T-cell (primary cell): ENCODE measurements around the gene HPN. TPM values are rescaled to one million over a fixed set of nuclear protein-coding genes. Genes with fewer than 3 reads are reported as not detected.

Source experiments
- ATAC-seq, 4 experiments: fragments of 200-7000 bp in 3 of 4; fragments of 150-1000 bp in 1 of 4; cut with Tn5 transposase; replicated peaks in 1 of 4; 1 replicate in 3 of 4; 2 replicates in 1 of 4; pipeline ENCODE4 v1.10.0; 2021; ENCODE audit warnings: moderate library complexity in 3 of 4, mild to moderate bottlenecking in 2 of 4, moderate number of reproducible peaks in 1 of 4
- CTCF ChIA-PET, 2 donors: fragments of 300-600 bp; sonication (Branson Sonifier 250); formaldehyde crosslinking; loops; one replicate each; lab custom pipeline; 2022; ENCODE audit warnings: antibody characterized with exemption in 2 of 2; lab: Charles Lee
- POLR2A ChIA-PET, 2 donors: fragments of 300-600 bp; sonication (Branson Sonifier 250); formaldehyde crosslinking; loops; one replicate each; lab custom pipeline; 2022; ENCODE audit warnings: antibody characterized with exemption in 2 of 2; lab: Charles Lee
- DNase-seq, 35 experiments: peaks; one replicate each; pipeline versions ENCODE4 v3.0.0 to v3.0.0-alpha.2; 2013 to 2023
- H3K27ac ChIP-seq: one replicate; pipeline ENCODE4 v1.5.1; 2013; ENCODE audit warnings: low read length
- H3K27me3 ChIP-seq, 2 experiments: replicated peaks in 1 of 2; 1 replicate in 1 of 2; 2 replicates in 1 of 2; pipeline versions ENCODE4 v1.6.1 to v1.7.0; 2013; ENCODE audit warnings: low read length in 1 of 2, mixed read lengths in 1 of 2; ENCODE audit not compliant: control insufficient read depth in 2 of 2, insufficient read depth in 2 of 2; ENCODE audit errors: extremely low read depth in 1 of 2
- H3K36me3 ChIP-seq, 2 donors: 1 replicate in 1 of 2; 2 replicates in 1 of 2; pipeline versions ENCODE4 v1.6.1 to v1.7.0; 2013; ENCODE audit warnings: low read length in 1 of 2; ENCODE audit not compliant: control insufficient read depth in 2 of 2, insufficient read depth in 1 of 2; ENCODE audit errors: extremely low read depth in 1 of 2
- H3K4me1 ChIP-seq, 2 experiments: 1 replicate in 1 of 2; 2 replicates in 1 of 2; pipeline versions ENCODE4 v1.6.1 to v1.7.0; 2013; ENCODE audit warnings: low read length in 2 of 2, mixed read lengths in 1 of 2; ENCODE audit not compliant: insufficient read depth in 2 of 2, control insufficient read depth in 1 of 2; ENCODE audit errors: extremely low read depth in 1 of 2
- H3K4me3 ChIP-seq, 2 donors: 1 replicate in 1 of 2; 2 replicates in 1 of 2; pipeline versions ENCODE4 v1.5.1 to v1.7.0; 2013; ENCODE audit warnings: mild to moderate bottlenecking in 2 of 2, low read length in 1 of 2, moderate library complexity in 1 of 2; ENCODE audit not compliant: control insufficient read depth in 1 of 2; ENCODE audit errors: extremely low read depth in 1 of 2
- H3K9me3 ChIP-seq: 2 replicates; pipeline ENCODE4 v1.7.0; 2013
- H3K27ac Mint-ChIP-seq, 2 donors: one replicate each; pipeline ENCODE4 v1.8.0; 2020 to 2021; ENCODE audit warnings: mild to moderate bottlenecking in 2 of 2, mixed read lengths in 2 of 2
- H3K27me3 Mint-ChIP-seq, 2 donors: one replicate each; pipeline ENCODE4 v1.8.0; 2021 to 2022; ENCODE audit warnings: mixed read lengths in 2 of 2
- H3K36me3 Mint-ChIP-seq: one replicate; pipeline ENCODE4 v1.8.0; 2021; ENCODE audit warnings: mixed read lengths
- H3K4me1 Mint-ChIP-seq, 3 donors: one replicate each; pipeline ENCODE4 v1.8.0; 2020 to 2022; ENCODE audit warnings: mixed read lengths in 3 of 3, mild to moderate bottlenecking in 1 of 3
- H3K4me3 Mint-ChIP-seq, 3 donors: one replicate each; pipeline ENCODE4 v1.8.0; 2020 to 2022; ENCODE audit warnings: mild to moderate bottlenecking in 3 of 3, mixed read lengths in 3 of 3, moderate library complexity in 3 of 3
- H3K9me3 Mint-ChIP-seq, 3 donors: one replicate each; pipeline ENCODE4 v1.8.0; 2020 to 2022; ENCODE audit warnings: mixed read lengths in 3 of 3
- WGBS: methylation state at CpG from one replicate; pipeline ENCODE4 v1.1.5; 2013; ENCODE audit warnings: missing lambda C conversion rate; ENCODE audit not compliant: insufficient coverage; 5-methylcytosine and 5-hydroxymethylcytosine counted together
- total RNA-seq, 35 experiments: library from RNA in 6 of 35; stranded (reverse) in 6 of 35; fragments of 120-200 nt in 1 of 35; gene quantifications; one replicate each; pipeline versions ENCODE4 v1.2.1 to v1.2.4 and lab custom pipeline; 2013 to 2026

Gene HPN
- total RNA-seq, 5 donors from 2014 or later (not counting 1 experiment from before 2014, with no cell fraction given) = 0.41 to 0.51 (median 0.46) TPM; not detected in 2

- Histone ChIP-seq H3K27ac (no peak overlapping the region), H3K4me1 (peaks cover 0 to 33% of the 10 kb centered on the region in 2 experiments), H3K9me3 (no peaks in the 10 kb centered on the region), H3K36me3 (no peaks in the 10 kb centered on the region), H3K27me3 (peaks cover 2 to 26% of the 10 kb centered on the region in 2 experiments), H3K4me3 (no peak overlapping the region)
- Mint-ChIP-seq H3K27ac (peak overlapping the region in 1 of 2 donors; percentile 5), H3K4me3 (no peak overlapping the region), H3K9me3 (no peaks in the 10 kb centered on the region), H3K36me3 (no peaks in the 10 kb centered on the region), H3K4me1 (peaks cover 7 to 20% (median 12%) of the 10 kb centered on the region in 3 donors), H3K27me3 (peaks cover 0 to 9% of the 10 kb centered on the region in 2 donors)
- ATAC-seq (no peak), DNase-seq (no peak)
- POLR2A ChIA-PET = no interaction called here
- CTCF ChIA-PET = no interaction called here
Observed at GRCh38 chr19:35087393-35087792, 45.9 kb downstream of the HPN start.

DNA sequence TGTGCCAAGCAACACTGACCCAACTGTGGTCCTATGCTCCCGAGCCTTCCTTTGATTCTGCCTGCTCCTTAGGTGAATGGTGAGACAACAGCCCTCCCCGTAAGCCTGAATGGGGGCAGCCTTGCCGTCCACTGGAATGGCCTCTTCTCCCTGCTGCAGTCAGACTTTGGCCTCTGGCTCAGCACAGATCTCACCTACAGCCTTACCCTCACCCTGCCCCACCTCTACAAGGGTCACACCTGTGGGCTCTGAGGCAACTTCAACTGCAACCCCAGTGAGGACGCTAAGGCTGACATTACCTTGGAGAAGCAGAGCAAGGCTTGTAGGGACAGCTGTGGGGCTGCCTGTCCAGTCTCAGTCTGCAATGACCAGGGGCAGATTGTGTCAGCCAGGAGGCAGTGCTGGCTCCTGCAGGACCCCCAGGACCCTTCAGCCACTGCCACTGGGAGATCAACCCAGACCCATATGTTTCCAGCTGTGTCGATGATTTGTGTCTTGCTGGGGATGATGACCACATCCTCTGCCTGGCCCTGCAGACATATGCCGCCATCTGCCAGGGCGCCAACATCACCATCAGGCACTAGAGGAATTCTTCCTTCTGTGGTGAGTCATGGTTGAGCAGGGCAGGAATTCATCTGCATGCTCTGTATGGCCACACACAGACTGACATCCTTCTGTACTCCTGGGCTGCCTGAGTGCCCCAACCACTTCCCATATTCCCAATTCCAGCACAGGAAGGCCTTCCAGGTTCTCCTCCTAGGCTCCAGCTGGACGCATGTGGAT lies 46.8 kb downstream of the HPN start:
- H3K27ac ChIP-seq = no peak overlapping the region
- no peaks in the 10 kb centered on the region for H3K36me3 ChIP-seq
- H3K9me3 ChIP-seq = no peaks in the 10 kb centered on the region
- peaks cover 2 to 27% of the 10 kb centered on the region in 2 experiments for H3K27me3 ChIP-seq
- Mint-ChIP-seq H3K36me3 (no peaks in the 10 kb centered on the region), H3K27ac (no peak overlapping the region), H3K27me3 (peaks cover 0 to 9% of the 10 kb centered on the region in 2 donors), H3K9me3 (no peaks in the 10 kb centered on the region), H3K4me1 (peaks cover 7 to 20% (median 12%) of the 10 kb centered on the region in 3 donors), H3K4me3 (no peak overlapping the region)
- ATAC-seq = no peak
- no peak overlapping the region for H3K4me3 ChIP-seq
- 80% methylated on average over 6 of the region's 8 CpGs for WGBS
- peaks cover 0 to 33% of the 10 kb centered on the region in 2 experiments for H3K4me1 ChIP-seq
- DNase-seq = no peak
- POLR2A ChIA-PET = no interaction called here
- CTCF ChIA-PET = no interaction called here

DNA sequence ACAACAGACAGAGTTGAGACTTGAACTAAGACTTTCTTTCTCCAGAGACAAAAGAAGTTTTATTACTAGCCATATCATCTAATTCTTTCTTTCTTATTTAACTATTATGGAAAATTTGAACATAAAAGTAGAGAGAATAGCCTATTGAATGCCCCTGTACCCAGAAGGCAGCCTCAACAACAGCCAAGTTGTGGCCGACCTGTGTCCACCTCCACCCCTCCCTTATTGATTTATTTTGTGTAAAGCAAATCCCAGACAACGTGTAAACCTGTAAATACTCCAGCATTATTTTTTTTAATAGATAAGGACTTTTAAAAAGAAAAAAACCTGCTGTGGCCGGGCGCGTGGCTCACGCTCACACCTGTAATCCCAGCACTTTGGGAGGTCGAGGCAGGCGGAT lies 48.0 kb downstream of the HPN start:
- H3K9me3 Mint-ChIP-seq = no peaks in the 10 kb centered on the region
- no CpG with 5 or more reads among the region's 8 CpGs for WGBS
- POLR2A ChIA-PET = no interaction called here

GRCh38 chr19:35090160-35090505 lies 48.6 kb downstream of the HPN start:
- ATAC-seq (no peak), DNase-seq (no peak)
- ChIA-PET CTCF (interaction anchor here (0.5 to 0.7 kb wide), 3 partner anchors 11 to 492 kb away, joined by 3 to 8 read pairs (median 3); no protein-coding TSS in a partner anchor), POLR2A (no interaction called here)
- no peaks in the 10 kb centered on the region for H3K9me3 ChIP-seq
- peaks cover 0 to 24% of the 10 kb centered on the region in 2 experiments for H3K4me1 ChIP-seq
- no peak overlapping the region for H3K4me3 ChIP-seq
- peaks cover 7 to 17% (median 12%) of the 10 kb centered on the region in 3 donors for H3K4me1 Mint-ChIP-seq
- no peaks in the 10 kb centered on the region for H3K36me3 ChIP-seq
- no peaks in the 10 kb centered on the region for H3K36me3 Mint-ChIP-seq
- H3K27ac Mint-ChIP-seq = no peak overlapping the region
- no peaks in the 10 kb centered on the region for H3K9me3 Mint-ChIP-seq
- H3K27me3 Mint-ChIP-seq = peaks cover 4 to 9% of the 10 kb centered on the region in 2 donors
- no peak overlapping the region for H3K27ac ChIP-seq
- peaks cover 2 to 27% of the 10 kb centered on the region in 2 experiments for H3K27me3 ChIP-seq
- WGBS = 58% methylated on average over 4 of the region's 9 CpGs
- H3K4me3 Mint-ChIP-seq = no peak overlapping the region

More for the DNA sequence above, 48.0 kb downstream of the HPN start:
- Mint-ChIP-seq H3K4me3 (no peak overlapping the region), H3K36me3 (no peaks in the 10 kb centered on the region), H3K4me1 (peaks cover 7 to 17% (median 12%) of the 10 kb centered on the region in 3 donors), H3K27me3 (peaks cover 4 to 9% of the 10 kb centered on the region in 2 donors), H3K27ac (no peak overlapping the region)
- H3K27me3 ChIP-seq = peaks cover 2 to 27% of the 10 kb centered on the region in 2 experiments
- DNase-seq (no peak), ATAC-seq (no peak)
- no peaks in the 10 kb centered on the region for H3K9me3 ChIP-seq
- no peaks in the 10 kb centered on the region for H3K36me3 ChIP-seq
- H3K4me1 ChIP-seq = peaks cover 0 to 26% of the 10 kb centered on the region in 2 experiments
- H3K4me3 ChIP-seq = no peak overlapping the region
- CTCF ChIA-PET = interaction anchor here in 1 of 2 donors (0.6 kb wide), 1 partner anchor 11 kb away, joined by 3 read pairs; no protein-coding TSS in a partner anchor
- H3K27ac ChIP-seq = no peak overlapping the region

DNA sequence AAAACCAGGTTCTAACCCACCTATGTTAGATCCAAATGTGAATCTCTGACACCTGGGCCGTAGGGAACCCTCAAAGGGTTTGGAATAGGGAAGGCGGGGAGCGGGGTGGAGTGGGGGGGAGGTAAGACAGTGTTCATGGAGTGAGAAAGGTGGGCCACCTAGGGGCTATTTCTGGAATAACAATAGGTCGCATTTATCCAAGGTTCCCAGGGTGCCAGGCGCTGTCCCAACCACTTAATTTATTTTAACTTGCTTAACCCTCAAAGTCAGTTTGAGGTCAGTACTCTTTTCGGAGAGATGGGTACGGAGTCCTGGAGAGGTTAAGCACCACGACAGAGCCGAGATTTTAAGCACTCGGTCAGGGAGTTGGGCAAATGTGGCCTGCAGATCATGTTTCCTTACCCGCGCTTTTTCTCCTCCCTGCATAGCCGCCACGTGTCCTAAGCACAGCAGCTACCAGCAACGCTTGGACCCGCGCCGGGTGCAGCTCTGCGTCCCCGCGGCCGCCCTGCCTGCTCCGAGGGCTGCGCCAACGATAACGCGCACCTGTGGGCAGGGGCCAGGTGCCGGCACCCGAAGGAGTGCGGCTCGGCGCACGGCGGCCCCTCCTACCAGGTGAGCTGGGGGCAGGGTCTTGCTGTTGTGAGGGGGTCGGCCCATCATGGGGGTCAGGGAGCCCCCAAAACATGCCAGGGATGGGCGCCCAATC lies 49.1 kb downstream of the HPN start:
- peaks cover 4 to 14% (median 10%) of the 10 kb centered on the region in 3 donors for H3K4me1 Mint-ChIP-seq
- WGBS = 25% methylated on average over 27 of the region's 36 CpGs
- no peaks in the 10 kb centered on the region for H3K36me3 ChIP-seq
- no peak overlapping the region for H3K27ac Mint-ChIP-seq
- peak in 24 of 35 experiments; percentile 9 to 68 (median 25) for DNase-seq
- ChIA-PET POLR2A (no interaction called here), CTCF (interaction anchor here in 1 of 2 donors (0.5 to 0.7 kb wide), 2 partner anchors 288 to 491 kb away, joined by 3 to 8 read pairs; no protein-coding TSS in a partner anchor)
- H3K4me1 ChIP-seq = peaks cover 0 to 19% of the 10 kb centered on the region in 2 experiments
- H3K27ac ChIP-seq = no peak overlapping the region
- H3K4me3 ChIP-seq = no peak overlapping the region
- H3K4me3 Mint-ChIP-seq = no peak overlapping the region
- peaks cover 2 to 27% of the 10 kb centered on the region in 2 experiments for H3K27me3 ChIP-seq
- ATAC-seq = peak; percentile 61 to 76 (median 68)
- no peaks in the 10 kb centered on the region for H3K36me3 Mint-ChIP-seq
- peaks cover 4 to 9% of the 10 kb centered on the region in 2 donors for H3K27me3 Mint-ChIP-seq
- no peaks in the 10 kb centered on the region for H3K9me3 Mint-ChIP-seq
- no peaks in the 10 kb centered on the region for H3K9me3 ChIP-seq

DNA sequence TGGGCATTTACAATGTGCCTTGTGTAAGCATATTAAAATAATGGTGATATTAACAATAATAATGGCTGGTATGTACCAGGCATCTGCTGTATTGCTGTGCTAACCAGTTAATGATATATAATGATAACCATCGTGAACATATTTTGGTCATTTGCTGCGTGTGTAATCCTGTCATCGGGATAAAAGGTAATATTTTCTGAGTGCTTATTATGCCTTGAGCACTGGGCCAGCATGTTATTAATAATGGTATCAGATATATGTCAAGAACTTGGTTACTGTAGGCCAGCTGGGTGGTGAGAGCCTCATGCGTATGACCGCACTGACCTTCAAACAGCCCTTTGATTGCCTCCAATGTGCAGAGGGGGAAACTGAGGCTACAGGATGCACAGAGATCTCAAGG lies 51.9 kb downstream of the HPN start:
- Histone ChIP-seq H3K4me3 (no peak overlapping the region), H3K27me3 (peaks cover 2 to 27% of the 10 kb centered on the region in 2 experiments), H3K27ac (no peak overlapping the region), H3K9me3 (no peaks in the 10 kb centered on the region), H3K36me3 (no peaks in the 10 kb centered on the region), H3K4me1 (peaks cover 0 to 8% of the 10 kb centered on the region in 2 experiments)
- H3K27ac Mint-ChIP-seq = no peak overlapping the region
- DNase-seq = no peak
- POLR2A ChIA-PET = no interaction called here
- CTCF ChIA-PET = interaction anchor here in 1 of 2 donors (0.6 kb wide), 1 partner anchor 955 kb away, joined by 3 read pairs; no protein-coding TSS in a partner anchor
- H3K4me3 Mint-ChIP-seq = no peak overlapping the region
- H3K27me3 Mint-ChIP-seq = peaks cover 4 to 9% of the 10 kb centered on the region in 2 donors
- no peaks in the 10 kb centered on the region for H3K9me3 Mint-ChIP-seq
- ATAC-seq = no peak
- no peaks in the 10 kb centered on the region for H3K36me3 Mint-ChIP-seq
- H3K4me1 Mint-ChIP-seq = peaks cover 0 to 4% (median 4%) of the 10 kb centered on the region in 3 donors
- 96% methylated on average over 5 of the region's 5 CpGs for WGBS
